GM21529 (cell line): Measurements from ENCODE around the gene RND3.

Experiments
- ATAC-seq: cut with Tn5 transposase; IDR thresholded peaks from one replicate; pipeline ENCODE4 v1.9.1; 2021; ENCODE audit not compliant: unreplicated experiment

The RND3 gene, protein sequence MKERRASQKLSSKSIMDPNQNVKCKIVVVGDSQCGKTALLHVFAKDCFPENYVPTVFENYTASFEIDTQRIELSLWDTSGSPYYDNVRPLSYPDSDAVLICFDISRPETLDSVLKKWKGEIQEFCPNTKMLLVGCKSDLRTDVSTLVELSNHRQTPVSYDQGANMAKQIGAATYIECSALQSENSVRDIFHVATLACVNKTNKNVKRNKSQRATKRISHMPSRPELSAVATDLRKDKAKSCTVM

DNA sequence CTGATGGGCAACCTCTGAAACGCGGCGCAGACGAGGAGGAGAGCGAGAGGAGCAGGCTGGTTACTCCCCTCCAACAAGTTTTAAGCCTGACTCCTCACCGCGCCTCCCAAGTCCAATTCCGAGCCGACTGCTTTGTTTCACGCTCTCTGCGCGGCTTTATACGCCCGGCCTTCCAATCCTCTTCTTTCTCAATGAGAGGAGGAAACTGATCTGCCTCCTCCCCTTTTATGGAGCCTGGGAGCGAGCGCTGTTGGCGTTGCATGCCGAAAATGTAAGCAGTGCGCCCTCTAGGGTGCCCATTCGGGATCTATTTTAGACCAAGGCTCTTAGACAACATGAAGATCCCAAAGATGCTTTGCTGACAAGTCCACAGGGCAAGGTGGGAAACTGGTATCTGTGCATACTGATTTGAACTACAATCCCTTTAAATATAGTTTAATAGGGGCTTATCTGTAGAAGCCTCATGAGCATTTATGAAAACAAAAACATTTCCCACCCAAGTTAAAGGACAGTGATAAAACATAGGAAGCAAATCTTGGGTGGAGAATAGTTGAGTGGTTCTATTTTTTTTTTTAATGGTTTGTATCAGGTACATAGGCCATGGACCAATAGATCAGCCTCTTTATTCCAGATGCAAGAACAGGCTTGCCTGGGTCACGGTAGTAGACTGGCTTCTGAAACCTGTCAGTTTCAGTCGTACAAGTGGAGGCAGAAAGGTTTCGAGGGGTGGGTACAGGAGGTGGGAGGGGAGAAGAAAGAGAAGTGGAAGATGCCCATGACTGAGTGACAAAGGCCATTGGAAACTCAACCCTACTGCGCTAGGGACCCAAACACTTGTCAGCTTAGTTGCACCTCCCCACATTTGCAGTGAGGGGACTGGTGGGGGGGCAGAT, at the start of gene RND3:
Gene RND3 (minus strand): TSS at position 131 of the 893 bp plus-strand sequence. CDS start 250 bp downstream, outside the sequence.
- ATAC-seq = peak; percentile 85

DNA sequence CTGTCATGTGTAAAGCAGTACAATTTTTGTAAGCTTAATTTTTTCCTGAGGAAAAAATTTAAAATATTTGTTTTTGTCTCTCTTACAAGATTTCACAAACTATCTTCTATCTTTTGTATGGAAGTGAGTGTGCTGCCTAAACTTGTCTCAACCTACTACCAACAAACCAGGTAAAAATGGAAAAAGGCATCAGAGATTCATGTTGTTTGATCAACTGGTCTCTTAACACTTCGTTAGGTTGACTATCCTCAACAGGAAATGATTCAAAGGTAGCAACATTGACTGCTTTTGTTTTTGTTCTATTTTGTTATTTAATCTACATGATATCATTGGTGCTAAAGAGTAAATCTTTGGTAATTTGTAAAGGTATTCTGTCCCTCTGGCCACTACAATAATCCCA, 47.7 kb upstream of the RND3 start:
- no peak for ATAC-seq

DNA sequence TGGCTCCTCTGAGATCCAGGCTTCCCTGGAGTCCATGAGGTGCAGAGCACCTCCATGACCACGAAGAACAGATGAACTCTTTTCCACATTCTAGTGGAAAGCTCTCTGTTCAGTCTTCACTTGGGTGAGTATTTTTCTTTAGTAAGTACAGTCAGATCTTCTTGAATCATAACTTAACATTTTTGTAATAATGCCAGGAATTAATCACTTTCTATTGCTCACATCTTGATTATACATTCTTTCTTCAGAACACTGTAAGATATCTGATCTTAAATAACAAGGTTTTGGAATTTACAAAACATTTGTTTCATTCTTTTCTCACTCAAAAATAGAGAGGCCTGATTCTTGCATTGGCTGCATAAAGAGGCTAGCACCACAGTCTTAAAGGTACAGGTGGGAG, 45.4 kb upstream of the RND3 start:
- ATAC-seq = no peak

DNA sequence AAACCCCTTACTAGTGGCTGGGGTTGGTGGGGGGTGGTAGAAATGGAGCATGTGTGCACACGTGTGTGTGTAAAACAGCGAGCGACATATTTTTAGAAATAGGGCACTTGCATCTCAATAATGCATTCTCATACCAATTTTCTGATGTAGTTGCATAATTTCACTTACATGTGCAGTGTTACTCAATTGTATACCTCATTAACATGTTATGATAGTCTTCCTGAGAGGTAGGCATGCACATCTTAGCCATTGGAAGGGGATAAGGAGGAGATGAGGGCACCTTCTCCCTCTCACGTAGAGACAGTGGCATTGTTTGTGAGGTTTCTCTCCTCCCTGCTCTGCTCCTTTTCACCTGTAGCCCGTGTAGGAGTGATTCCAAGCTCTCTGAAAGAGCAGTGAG, 44.6 kb upstream of the RND3 start:
- no peak for ATAC-seq

DNA sequence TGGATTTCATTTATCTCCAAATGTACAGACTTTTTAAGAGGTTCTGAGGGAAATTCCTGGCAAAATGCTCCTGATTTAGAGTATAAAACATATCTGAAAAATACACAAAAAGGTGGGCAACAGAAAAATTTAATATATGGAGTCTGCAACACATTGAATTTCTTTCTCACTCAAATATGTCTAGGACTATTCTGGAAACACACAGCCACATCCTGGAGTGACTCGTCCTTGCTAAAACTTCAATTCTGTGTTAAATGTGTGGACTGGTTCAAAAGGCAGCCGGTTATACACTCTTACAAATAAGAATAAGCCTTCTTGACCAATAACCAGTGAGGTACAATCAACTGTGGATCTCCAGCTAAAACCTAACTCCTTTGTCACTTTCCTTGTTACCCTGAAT, 44.1 kb upstream of the RND3 start:
- no peak for ATAC-seq

DNA sequence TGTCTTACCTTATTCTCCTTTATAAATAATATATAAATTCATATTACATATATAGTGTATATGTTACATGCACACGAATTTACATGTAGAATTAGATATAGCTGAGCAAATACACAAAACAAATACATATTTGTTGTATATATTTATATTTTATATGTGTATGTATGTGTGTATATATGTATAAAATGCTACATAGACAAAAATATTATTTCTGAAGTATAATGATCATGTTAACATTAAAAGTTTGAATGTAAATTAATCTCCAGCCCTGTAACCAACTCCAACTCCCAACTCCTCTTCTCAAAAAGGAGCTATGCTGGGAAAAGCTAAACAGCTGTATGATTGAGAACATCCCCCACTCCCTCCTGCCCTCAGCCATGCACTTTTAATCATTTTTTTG, 42.7 kb upstream of the RND3 start:
- ATAC-seq = no peak

DNA sequence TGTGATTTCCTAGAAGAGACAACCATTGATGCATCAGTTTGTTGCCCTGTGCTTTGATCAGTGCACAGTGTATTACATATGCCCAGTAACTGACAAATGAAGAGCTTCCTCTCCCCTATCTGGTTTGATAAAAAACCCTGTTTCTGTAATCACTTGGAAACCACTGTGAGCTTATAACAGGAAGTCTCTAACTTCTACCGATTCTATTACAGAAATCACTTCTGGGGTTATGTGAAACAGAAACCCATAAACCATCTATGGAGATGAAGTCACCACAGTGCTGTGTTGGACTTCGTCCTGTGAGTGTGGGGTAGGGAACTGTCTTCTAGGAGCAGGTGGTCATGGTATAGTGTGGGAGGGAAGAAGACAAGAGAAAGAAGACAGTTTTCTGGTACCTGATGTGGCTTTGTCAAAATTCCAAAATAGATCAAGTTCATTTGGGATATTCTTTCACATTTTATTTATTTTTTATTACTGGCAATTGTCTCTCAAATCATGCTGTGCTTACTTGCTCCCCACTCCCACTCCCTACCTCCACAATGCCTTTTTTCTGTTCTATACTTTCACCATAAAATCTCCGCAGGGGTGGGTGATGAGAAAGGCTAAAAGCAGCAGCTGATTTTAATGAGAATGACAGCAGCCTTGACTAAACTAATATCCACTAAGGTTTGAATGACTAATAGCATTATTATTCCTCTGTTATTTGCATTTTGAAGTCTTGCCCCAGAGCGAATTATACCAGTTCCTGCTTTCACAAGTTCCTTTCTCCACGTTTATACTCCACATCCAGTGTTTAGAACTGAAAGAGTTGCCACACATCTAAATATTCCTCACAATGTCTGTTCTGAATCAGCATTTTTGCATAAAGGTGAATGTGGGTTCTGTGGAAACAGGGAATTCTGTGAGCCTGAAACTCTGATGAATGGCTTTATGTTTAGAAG, 41.7 kb upstream of the RND3 start:
- ATAC-seq = peak; percentile 81

DNA sequence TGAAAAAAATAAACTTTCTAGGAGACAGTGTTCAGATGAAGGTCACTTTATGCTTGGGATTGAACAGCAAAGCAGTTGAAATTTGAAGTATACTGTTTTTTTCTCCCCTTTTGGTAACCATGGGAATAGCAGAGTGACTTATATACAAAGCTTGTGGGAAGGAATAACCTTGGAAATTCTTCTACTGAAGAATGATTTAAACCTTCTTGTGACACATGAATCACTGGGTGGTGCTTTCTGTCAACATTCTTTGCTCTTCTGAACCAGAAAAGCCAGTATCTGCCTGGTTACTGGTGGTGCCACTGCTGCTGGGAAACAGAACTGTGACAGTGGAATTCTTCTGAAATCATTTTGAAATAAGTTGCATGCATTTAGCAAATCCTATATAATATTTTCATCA, 39.4 kb upstream of the RND3 start:
- ATAC-seq = no peak

DNA sequence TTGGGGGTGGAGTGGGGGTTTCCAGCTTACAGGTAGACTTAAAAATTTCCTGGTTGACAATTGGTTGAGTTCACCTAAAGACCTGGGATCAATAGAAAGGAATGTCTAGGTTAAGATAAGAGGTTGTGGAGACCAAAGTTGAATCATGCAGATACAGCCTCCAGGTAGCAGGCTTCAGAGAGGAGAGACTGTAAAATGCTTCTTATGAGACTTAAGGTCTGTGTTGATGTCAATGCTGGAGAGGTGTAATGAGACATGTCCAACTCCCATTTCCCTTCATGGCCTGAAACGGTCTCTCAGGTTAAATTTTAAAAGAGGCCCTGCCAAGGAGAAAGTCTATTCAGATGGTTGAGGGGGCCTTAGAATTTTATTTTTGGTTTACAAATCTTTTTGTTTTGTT, 38.5 kb upstream of the RND3 start:
- ATAC-seq = no peak

DNA sequence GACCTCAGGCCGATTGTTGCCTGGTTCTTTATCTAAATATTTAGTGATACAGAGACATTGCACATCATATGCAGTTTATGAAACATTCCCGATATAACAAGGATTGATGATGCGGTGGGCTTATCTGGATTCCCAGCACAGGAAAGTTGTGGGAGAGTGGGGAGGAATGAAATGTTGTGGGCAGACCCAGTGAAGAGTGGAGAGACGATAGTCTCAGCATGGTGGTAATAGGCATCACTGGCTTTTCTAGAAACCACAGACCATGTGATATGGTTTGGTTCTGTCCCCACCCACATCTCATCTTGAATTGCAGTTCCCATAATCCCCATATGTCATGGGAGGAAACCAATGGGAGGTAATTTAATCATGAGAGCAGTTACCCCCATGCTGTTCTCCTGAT, 34.8 kb upstream of the RND3 start:
- no peak for ATAC-seq

DNA sequence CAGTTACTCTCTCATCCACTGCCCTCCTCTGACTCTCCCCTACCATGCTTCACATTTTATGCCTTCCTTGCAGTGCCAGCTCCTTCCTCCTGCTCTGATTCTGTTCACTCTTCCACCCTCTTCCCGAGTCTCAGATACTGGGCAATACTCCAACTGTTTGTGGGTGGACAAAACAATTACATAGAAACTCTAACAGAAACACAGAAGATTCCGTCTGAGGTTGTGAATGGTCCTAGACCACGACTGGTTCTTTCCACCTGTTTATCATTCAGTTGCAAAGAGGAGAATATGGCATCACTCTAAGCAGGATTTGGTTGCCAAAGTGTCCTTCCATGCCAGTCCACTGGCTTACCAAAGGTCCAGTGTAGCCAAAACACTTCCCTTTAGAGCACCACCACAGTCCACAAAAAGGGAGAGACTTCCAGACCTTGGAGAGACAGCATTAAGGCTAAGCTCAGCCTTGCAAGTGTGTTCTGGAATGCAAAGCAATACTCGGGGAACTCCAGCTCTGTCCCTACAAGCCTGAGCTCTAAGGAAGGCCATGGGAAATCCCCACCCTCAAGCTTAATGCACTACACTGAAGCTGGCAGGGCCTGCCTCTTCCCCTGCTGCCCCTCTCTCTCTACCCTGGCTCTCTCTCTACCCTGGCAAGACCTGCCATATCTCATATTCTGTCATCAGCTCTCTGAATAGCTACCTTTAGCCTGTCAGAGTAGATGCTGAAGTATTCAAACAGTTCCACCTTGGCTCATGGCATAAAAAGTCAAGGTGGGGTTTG, 33.6 kb upstream of the RND3 start:
- no peak for ATAC-seq

DNA sequence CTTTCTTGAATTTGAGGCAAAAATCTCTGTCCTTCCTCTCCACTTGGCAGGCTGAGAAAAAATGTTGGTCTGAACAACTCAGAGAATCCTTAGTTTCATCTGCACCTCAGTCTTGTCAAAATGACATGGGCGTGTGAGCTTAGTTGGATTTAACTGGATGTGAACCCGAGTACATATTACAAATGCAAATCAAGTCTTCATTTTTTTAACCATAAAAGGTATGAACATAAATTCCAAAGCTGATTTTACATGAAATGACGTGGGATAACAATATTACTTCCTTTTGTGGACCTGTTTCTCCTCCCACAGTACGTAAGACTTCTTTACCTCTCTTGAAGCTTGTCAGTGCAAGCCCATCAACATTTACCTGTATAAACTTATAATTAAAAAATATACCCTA, 32.6 kb upstream of the RND3 start:
- no peak for ATAC-seq

DNA sequence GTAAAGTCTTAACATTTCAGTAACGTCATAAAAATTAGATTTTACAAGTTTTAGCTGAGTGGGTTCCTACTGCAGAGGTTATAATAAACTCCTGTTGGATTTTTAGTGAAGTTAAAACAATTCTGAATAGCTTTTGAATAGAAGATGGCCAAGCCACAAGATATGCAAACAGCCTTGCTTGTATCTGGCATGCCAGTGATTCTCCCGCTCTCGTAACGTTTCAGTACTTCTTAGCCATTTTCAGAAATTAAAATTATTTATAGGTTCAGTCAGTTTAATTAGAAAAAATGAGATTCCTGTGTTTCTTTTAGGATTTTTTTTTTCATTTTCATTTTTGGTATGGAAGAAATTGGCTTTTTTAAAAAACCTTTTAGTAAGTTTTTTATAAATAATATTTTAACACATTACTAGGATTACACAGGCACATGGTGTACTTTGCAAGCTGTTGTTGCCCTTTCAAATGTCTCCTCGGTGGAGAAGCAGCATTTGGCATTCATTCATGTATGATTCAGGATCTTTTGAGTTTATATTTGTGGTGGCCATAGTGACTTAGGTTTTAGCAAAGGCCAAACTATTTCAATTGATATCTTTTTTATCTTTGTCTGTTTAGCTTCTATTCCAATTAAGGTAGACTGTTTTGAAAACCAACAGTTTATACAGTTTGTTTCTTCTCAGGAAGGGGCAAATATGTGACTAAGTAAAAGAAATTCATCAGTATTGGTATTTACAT, 30.6 kb upstream of the RND3 start:
- no peak for ATAC-seq

DNA sequence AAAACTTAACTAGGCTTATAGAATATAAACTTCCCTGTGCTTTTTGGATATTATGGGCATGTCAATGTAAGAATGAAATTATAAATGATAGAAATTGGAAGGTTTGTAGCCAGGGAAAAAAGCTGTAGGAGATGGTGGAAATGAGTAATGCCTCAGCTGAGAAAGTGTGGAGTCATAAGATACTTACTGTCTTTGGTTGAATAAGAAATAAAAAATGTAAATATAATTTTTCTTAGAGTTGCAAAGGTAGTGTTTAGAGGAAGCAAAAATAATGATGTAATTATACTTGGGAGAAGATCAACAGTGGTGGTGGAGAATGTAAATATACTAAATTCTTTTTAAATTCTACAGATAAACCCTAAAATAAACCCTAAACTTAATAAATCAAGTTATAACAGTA, 26.2 kb upstream of the RND3 start:
- ATAC-seq = no peak

DNA sequence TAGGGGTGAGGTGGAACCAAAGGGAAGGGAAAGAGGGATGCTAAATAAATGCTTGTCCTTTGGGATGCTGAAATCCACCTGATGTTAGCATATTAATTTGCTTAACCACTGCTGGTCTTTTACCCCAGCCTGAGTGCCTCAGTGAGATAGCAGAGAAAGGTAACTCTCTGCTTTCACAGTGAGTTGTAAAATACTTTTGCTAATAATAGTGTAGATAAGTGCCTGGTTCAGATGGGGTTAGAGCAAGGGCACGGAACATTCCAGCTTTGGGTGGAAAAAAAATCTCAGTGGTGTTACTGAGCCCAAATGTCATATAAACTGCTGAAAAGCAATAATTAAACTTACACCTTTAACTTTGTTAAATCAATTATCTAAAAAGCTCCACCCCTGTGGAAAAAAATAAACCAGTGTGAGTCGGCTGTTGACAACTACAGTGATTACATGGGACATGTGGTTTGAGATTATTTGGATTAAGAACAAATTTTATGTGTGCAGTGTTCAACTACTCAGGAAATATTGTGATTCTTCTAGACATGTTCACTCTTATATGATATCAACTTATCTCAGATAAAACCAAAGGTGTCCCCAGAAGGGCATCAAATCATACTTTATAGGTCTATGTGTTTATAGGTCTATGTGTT, 21.1 kb upstream of the RND3 start:
- no peak for ATAC-seq

DNA sequence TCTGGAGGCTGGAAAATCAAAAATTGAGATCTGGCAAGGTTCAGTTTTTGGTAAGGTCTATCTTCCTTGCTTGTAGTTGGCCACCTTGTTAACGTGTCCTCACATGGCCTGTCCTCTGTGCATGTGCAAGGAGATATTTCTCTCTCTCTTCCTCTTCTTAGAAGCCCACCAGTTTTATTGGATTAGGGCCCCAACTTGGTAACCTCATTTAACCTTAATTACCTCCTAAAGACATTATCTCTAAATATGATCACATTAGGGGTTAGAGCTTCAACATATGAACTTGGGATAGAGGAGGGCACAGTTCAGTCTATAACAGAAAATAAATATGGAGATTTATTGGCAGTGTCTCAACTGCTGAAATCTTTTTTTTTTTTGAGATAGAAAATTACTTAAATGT, 19.6 kb upstream of the RND3 start:
- ATAC-seq = no peak

DNA sequence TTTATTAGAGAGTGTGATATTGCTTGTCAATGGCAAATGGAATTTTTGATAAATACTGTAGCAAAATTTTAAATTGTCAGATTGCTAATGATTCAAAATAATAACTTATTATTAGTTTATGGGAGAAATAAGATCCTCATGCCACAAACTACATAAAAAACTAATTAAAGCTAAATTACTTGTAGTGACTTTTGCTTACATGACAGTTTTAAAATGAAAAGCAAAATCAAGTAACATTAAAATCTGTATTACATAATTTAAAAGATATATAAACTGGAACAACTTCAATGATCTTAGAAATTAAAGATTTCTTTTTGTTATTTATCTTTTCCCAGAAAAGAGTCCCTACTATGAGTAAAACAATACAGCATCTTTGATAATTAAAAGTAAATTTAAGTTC, 17.7 kb upstream of the RND3 start:
- ATAC-seq = no peak

DNA sequence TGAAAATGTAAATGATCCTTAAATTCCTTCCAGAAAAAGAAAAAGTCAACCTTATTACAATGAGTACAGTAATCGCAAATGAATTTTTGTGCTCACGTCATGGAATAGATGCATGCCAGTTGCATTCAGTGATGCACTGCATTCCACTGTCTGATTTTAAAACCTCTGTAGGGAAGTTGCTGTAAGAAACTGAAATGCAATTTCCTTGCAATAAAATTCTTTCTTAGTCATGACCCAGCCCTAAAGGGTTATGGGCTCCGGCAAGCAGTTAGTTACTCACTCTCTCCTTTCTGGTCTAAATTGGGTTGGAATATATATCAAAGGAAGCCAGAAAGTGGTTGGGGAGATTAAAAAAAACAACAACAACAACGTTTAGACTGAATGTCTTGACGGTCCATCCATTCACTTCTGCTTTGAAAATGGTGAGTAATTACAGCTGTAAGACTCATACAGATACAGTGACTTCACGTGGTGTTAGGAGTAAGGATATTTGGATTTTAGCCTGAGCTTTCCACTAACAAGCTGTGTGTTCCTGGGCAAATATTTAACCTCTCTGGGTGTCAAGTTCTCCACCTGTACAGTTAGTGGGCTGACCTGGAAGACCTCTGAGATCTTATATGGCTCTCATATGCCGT, 8.6 kb upstream of the RND3 start:
- no peak for ATAC-seq

DNA sequence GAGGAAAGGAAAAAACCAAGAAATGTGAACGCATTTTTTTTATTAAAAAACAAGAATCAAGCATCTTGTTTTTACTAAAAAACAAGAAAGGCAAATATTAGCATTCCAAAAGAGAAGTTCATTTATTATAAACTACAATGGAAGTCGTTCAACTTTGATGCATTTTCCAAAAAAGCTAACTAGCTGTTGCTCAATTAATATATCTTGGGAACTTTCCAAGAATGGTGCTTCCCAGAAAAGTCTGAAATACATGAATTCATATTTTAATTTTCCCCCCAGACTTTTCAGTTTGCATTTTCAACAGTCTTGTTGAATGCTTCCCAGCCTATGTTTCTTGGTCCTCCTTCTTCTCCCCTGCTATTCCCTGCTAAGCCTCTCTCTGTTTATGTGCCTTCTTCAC, 7.5 kb upstream of the RND3 start:
- no peak for ATAC-seq
